Liver (tissue), 9 donors: ENCODE measurements around the gene CCDC134. TPM values are rescaled to one million over a fixed set of nuclear protein-coding genes. Genes with fewer than 3 reads are reported as not detected.

Experiments
- DNase-seq: peaks from one replicate; pipeline ENCODE4 v3.0.0-alpha.2; 2017; ENCODE audit warnings: low spot score
- H3K27ac ChIP-seq, 2 donors: one replicate each; pipeline ENCODE4 v1.7.0; 2013; ENCODE audit warnings: inconsistent platforms in 2 of 2, low read length in 2 of 2, control low read depth in 1 of 2, low read depth in 1 of 2, mild to moderate bottlenecking in 1 of 2
- H3K27me3 ChIP-seq, 4 donors: one replicate each; pipeline versions ENCODE4 v1.6.1 to v1.7.0; 2013; ENCODE audit warnings: low read length in 3 of 4, inconsistent platforms in 1 of 4, mild to moderate bottlenecking in 1 of 4, moderate library complexity in 1 of 4; ENCODE audit not compliant: control insufficient read depth in 4 of 4, insufficient read depth in 4 of 4
- H3K36me3 ChIP-seq, 4 donors: one replicate each; pipeline versions ENCODE4 v1.6.1 to v1.7.0; 2013; ENCODE audit warnings: low read length in 3 of 4, mild to moderate bottlenecking in 3 of 4, low read depth in 1 of 4, moderate library complexity in 1 of 4; ENCODE audit not compliant: control insufficient read depth in 4 of 4, insufficient read depth in 3 of 4
- H3K4me1 ChIP-seq, 4 donors: one replicate each; pipeline versions ENCODE4 v1.6.1 to v1.7.0; 2013; ENCODE audit warnings: low read length in 3 of 4, mild to moderate bottlenecking in 3 of 4, moderate library complexity in 1 of 4; ENCODE audit not compliant: control insufficient read depth in 4 of 4, insufficient read depth in 4 of 4
- H3K4me3 ChIP-seq, 3 donors: one replicate each; pipeline versions ENCODE4 v1.6.1 to v1.7.0; 2013; ENCODE audit warnings: low read length in 3 of 3, control low read depth in 1 of 3, low read depth in 1 of 3, mild to moderate bottlenecking in 1 of 3
- H3K9ac ChIP-seq, 2 donors: one replicate each; pipeline ENCODE4 v1.7.0; 2013; ENCODE audit warnings: low read length in 2 of 2, mild to moderate bottlenecking in 2 of 2, moderate library complexity in 2 of 2, control low read depth in 1 of 2, low read depth in 1 of 2
- H3K9me3 ChIP-seq, 4 donors: one replicate each; pipeline versions ENCODE4 v1.6.1 to v1.7.0; 2013; ENCODE audit warnings: low read length in 3 of 4; ENCODE audit not compliant: control insufficient read depth in 4 of 4
- ATF3 ChIP-seq: IDR thresholded peaks from 2 replicates; pipeline ENCODE4 v1.6.1; 2016; ENCODE audit warnings: antibody characterized with exemption
- EGR1 ChIP-seq, 2 donors: IDR thresholded peaks; 2 replicates each; pipeline ENCODE4 v1.6.1; 2016 to 2018; ENCODE audit warnings: antibody characterized with exemption in 2 of 2, low read depth in 2 of 2
- FOXA2 ChIP-seq: IDR thresholded peaks from 2 replicates; pipeline ENCODE4 v1.6.1; 2016; ENCODE audit warnings: antibody characterized with exemption
- GABPA ChIP-seq, 2 donors: IDR thresholded peaks in 1 of 2; conservative IDR thresholded peaks in 1 of 2; 2 replicates each; pipeline ENCODE4 v1.6.1; 2016; ENCODE audit warnings: antibody characterized with exemption in 2 of 2, mild to moderate bottlenecking in 1 of 2, moderate library complexity in 1 of 2
- HNF4A ChIP-seq, 2 donors: conservative IDR thresholded peaks; 2 replicates each; pipeline ENCODE4 v1.6.1; 2016; ENCODE audit warnings: antibody characterized with exemption in 2 of 2, mild to moderate bottlenecking in 2 of 2
- HNF4G ChIP-seq: IDR thresholded peaks from 2 replicates; pipeline ENCODE4 v1.6.1; 2016; ENCODE audit warnings: antibody characterized with exemption
- JUND ChIP-seq, 2 donors: IDR thresholded peaks; 2 replicates each; pipeline ENCODE4 v1.6.1; 2016; ENCODE audit warnings: antibody characterized with exemption in 2 of 2
- NR2F2 ChIP-seq: IDR thresholded peaks from 2 replicates; pipeline ENCODE4 v1.6.1; 2016; ENCODE audit warnings: antibody characterized with exemption
- RAD21 ChIP-seq, 2 donors: IDR thresholded peaks; 2 replicates each; pipeline ENCODE4 v1.6.1; 2016; ENCODE audit warnings: antibody characterized with exemption in 2 of 2, mild to moderate bottlenecking in 2 of 2
- RXRA ChIP-seq, 2 donors: IDR thresholded peaks; 2 replicates each; pipeline ENCODE4 v1.6.1; 2017 to 2018; ENCODE audit warnings: antibody characterized with exemption in 2 of 2, mild to moderate bottlenecking in 1 of 2
- SP1 ChIP-seq: IDR thresholded peaks from 2 replicates; pipeline ENCODE4 v1.6.1; 2018; ENCODE audit warnings: antibody characterized with exemption, mild to moderate bottlenecking
- TAF1 ChIP-seq: conservative IDR thresholded peaks from 2 replicates; pipeline ENCODE4 v1.6.1; 2016; ENCODE audit warnings: antibody characterized with exemption, mild to moderate bottlenecking
- WGBS: extraction: QIAGEN DNeasy Blood & Tissue Kit; methylation state at CpG from one replicate; pipeline ENCODE4 v1.1.7; 2013; 5-methylcytosine and 5-hydroxymethylcytosine counted together
- polyA plus RNA-seq, 2 donors: library from polyadenylated mRNA; stranded (reverse) in 1 of 2; unstranded in 1 of 2; fragments of 200-250 nt in 1 of 2; fragments of >200 nt in 1 of 2; fragmentation: Nextera tagmentation in 1 of 2; extraction: Ambion mirVana in 1 of 2; gene quantifications; one replicate each; pipeline versions ENCODE4 v1.2.1 to v1.2.3, GENCODE V29; 2013 to 2015
- total RNA-seq, 2 donors: library from RNA; depleted of rRNA; stranded (reverse); fragments of >200 nt; gene quantifications; one replicate each; pipeline ENCODE4 v1.2.3, GENCODE V29; 2014
- TF ChIP-seq, protein P1 (sequence below): IDR thresholded peaks from 2 replicates; pipeline ENCODE4 v1.6.1; 2016; ENCODE audit warnings: antibody characterized with exemption
- TF ChIP-seq, protein P2 (sequence below): IDR thresholded peaks from 2 replicates; pipeline ENCODE4 v1.6.1; 2016; ENCODE audit warnings: antibody characterized with exemption, mild to moderate bottlenecking
- TF ChIP-seq, protein P3 (sequence below): IDR thresholded peaks from 2 replicates; pipeline ENCODE4 v1.6.1; 2016; ENCODE audit warnings: antibody characterized with exemption
- donor health status: healthy.
- donor health status: healthy.
- donor health status: healthy.
- donor health status: healthy.
- donor health status: healthy.

Gene CCDC134
- total and polyA plus RNA-seq, 4 donors = 2.0 to 13.2 (median 6.4) TPM

GRCh38 chr22:41775338-41775737 lies 25.1 kb upstream of the CCDC134 start:
- 94% methylated on average over 5 of the region's 5 CpGs for WGBS
- TF ChIP-seq HNF4A (conservative IDR thresholded peaks at IDR 0.05) = no peak
- no peak for TF ChIP-seq HNF4G
- TF ChIP-seq, protein P1, sequence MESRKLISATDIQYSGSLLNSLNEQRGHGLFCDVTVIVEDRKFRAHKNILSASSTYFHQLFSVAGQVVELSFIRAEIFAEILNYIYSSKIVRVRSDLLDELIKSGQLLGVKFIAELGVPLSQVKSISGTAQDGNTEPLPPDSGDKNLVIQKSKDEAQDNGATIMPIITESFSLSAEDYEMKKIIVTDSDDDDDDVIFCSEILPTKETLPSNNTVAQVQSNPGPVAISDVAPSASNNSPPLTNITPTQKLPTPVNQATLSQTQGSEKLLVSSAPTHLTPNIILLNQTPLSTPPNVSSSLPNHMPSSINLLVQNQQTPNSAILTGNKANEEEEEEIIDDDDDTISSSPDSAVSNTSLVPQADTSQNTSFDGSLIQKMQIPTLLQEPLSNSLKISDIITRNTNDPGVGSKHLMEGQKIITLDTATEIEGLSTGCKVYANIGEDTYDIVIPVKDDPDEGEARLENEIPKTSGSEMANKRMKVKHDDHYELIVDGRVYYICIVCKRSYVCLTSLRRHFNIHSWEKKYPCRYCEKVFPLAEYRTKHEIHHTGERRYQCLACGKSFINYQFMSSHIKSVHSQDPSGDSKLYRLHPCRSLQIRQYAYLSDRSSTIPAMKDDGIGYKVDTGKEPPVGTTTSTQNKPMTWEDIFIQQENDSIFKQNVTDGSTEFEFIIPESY = no peak
- no peak for TF ChIP-seq JUND (IDR thresholded peaks at IDR 0.05)
- TF ChIP-seq SP1 = no peak
- TF ChIP-seq FOXA2 = no peak

GRCh38 chr22:41775976-41776375 lies 24.5 kb upstream of the CCDC134 start:
- DNase-seq = no peak
- no peaks in the 10 kb centered on the region for H3K4me1 ChIP-seq
- no peak for TF ChIP-seq NR2F2
- TF ChIP-seq, protein P2, sequence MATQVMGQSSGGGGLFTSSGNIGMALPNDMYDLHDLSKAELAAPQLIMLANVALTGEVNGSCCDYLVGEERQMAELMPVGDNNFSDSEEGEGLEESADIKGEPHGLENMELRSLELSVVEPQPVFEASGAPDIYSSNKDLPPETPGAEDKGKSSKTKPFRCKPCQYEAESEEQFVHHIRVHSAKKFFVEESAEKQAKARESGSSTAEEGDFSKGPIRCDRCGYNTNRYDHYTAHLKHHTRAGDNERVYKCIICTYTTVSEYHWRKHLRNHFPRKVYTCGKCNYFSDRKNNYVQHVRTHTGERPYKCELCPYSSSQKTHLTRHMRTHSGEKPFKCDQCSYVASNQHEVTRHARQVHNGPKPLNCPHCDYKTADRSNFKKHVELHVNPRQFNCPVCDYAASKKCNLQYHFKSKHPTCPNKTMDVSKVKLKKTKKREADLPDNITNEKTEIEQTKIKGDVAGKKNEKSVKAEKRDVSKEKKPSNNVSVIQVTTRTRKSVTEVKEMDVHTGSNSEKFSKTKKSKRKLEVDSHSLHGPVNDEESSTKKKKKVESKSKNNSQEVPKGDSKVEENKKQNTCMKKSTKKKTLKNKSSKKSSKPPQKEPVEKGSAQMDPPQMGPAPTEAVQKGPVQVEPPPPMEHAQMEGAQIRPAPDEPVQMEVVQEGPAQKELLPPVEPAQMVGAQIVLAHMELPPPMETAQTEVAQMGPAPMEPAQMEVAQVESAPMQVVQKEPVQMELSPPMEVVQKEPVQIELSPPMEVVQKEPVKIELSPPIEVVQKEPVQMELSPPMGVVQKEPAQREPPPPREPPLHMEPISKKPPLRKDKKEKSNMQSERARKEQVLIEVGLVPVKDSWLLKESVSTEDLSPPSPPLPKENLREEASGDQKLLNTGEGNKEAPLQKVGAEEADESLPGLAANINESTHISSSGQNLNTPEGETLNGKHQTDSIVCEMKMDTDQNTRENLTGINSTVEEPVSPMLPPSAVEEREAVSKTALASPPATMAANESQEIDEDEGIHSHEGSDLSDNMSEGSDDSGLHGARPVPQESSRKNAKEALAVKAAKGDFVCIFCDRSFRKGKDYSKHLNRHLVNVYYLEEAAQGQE = no peak
- TF ChIP-seq RAD21 (IDR thresholded peaks at IDR 0.05) = no peak
- TF ChIP-seq RXRA (IDR thresholded peaks at IDR 0.05) = no peak
- TF ChIP-seq EGR1 (IDR thresholded peaks at IDR 0.05; ENCODE audit: low read depth in 2 of 2) = no peak
- TF ChIP-seq JUND (IDR thresholded peaks at IDR 0.05) = no peak
- TF ChIP-seq, protein P3, sequence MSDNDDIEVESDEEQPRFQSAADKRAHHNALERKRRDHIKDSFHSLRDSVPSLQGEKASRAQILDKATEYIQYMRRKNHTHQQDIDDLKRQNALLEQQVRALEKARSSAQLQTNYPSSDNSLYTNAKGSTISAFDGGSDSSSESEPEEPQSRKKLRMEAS = no peak
- TF ChIP-seq GABPA (IDR thresholded peaks at IDR 0.05 in 1 of 2, conservative IDR thresholded peaks at IDR 0.05 in 1 of 2) = no peak
- no peaks in the 10 kb centered on the region for H3K9me3 ChIP-seq
- H3K4me3 ChIP-seq = no peak overlapping the region
- H3K27me3 ChIP-seq = no peaks in the 10 kb centered on the region
- no peak overlapping the region for H3K9ac ChIP-seq
- no peak overlapping the region for H3K27ac ChIP-seq
- no peaks in the 10 kb centered on the region for H3K36me3 ChIP-seq
- WGBS = 68% methylated on average over 4 of the region's 4 CpGs

More at GRCh38 chr22:41775338-41775737, 25.1 kb upstream of the CCDC134 start:
- DNase-seq = no peak
- no peak overlapping the region for H3K9ac ChIP-seq
- no peak overlapping the region for H3K27ac ChIP-seq
- H3K4me1 ChIP-seq = no peaks in the 10 kb centered on the region
- no peak overlapping the region for H3K4me3 ChIP-seq
- H3K9me3 ChIP-seq = no peaks in the 10 kb centered on the region
- no peaks in the 10 kb centered on the region for H3K36me3 ChIP-seq
- H3K27me3 ChIP-seq = no peaks in the 10 kb centered on the region

- Histone ChIP-seq H3K36me3 (no peaks in the 10 kb centered on the region), H3K27me3 (no peaks in the 10 kb centered on the region), H3K4me3 (no peak overlapping the region), H3K9ac (no peak overlapping the region), H3K27ac (no peak overlapping the region), H3K4me1 (no peaks in the 10 kb centered on the region), H3K9me3 (no peaks in the 10 kb centered on the region)
- no peak for DNase-seq
- 93% methylated on average over 3 of the region's 3 CpGs for WGBS
- no peak for TF ChIP-seq TAF1
- TF ChIP-seq RAD21 (IDR thresholded peaks at IDR 0.05) = no peak
- TF ChIP-seq ATF3 = no peak
- no peak for TF ChIP-seq SP1
- no peak for TF ChIP-seq NR2F2
- TF ChIP-seq, protein P3 = no peak
Observed at GRCh38 chr22:41776381-41776780, 24.1 kb upstream of the CCDC134 start.
